Gastroesophageal sphincter (tissue), 4 donors: ENCODE data around the gene ZNF607. TPM values are rescaled to one million over a fixed set of nuclear protein-coding genes. Genes with fewer than 3 reads are reported as not detected.

ENCODE experiments used
- ATAC-seq: fragments of 150-250 bp; one replicate; pipeline ENCODE4 v1.9.1; 2016; ENCODE audit warnings: mild to moderate bottlenecking, moderate library complexity
- H3K27ac ChIP-seq, 4 donors: fragments of 200-600 bp; sonication (generic) in 3 of 4; 1 replicate in 3 of 4; 2 replicates in 1 of 4; pipeline ENCODE4 v1.5.1; 2016 to 2019
- H3K27me3 ChIP-seq: fragments of 200-600 bp; sonication (generic); one replicate; pipeline ENCODE4 v1.5.1; 2019
- H3K36me3 ChIP-seq, 2 donors: fragments of 200-600 bp; sonication (generic); one replicate each; pipeline ENCODE4 v1.5.1; 2019; ENCODE audit warnings: control low read depth in 1 of 2
- H3K4me1 ChIP-seq, 3 donors: fragments of 200-600 bp; sonication (generic); 1 replicate in 2 of 3; 2 replicates in 1 of 3; pipeline ENCODE4 v1.5.1; 2016 to 2019; ENCODE audit warnings: control low read depth in 2 of 3
- H3K4me3 ChIP-seq, 2 donors: fragments of 200-600 bp; sonication (generic); one replicate each; pipeline ENCODE4 v1.5.1; 2019; ENCODE audit warnings: mild to moderate bottlenecking in 1 of 2, moderate library complexity in 1 of 2
- H3K9me3 ChIP-seq, 3 donors: fragments of 200-600 bp; sonication (generic); one replicate each; pipeline ENCODE4 v1.5.1; 2017 to 2019; ENCODE audit warnings: control low read depth in 2 of 3
- EP300 ChIP-seq: sonication (generic); formaldehyde crosslinking; IDR thresholded peaks from one replicate; pipeline ENCODE4 v1.6.1; 2017; ENCODE audit warnings: antibody characterized with exemption, mild to moderate bottlenecking
- POLR2A ChIP-seq, 2 donors: fragments of 450-650 bp; IDR thresholded peaks; one replicate each; pipeline ENCODE4 v1.6.1; 2017; ENCODE audit warnings: antibody characterized with exemption in 2 of 2, mild to moderate bottlenecking in 2 of 2, moderate library complexity in 1 of 2
- POLR2AphosphoS5 ChIP-seq: sonication (generic); formaldehyde crosslinking; IDR thresholded peaks from one replicate; pipeline ENCODE4 v1.6.1; 2017; ENCODE audit warnings: antibody characterized with exemption
- WGBS, 2 donors: methylation state at CpG; one replicate each; pipeline ENCODE4 v1.1.5; 2018; ENCODE audit warnings: low coverage in 1 of 2; 5-methylcytosine and 5-hydroxymethylcytosine counted together
- total RNA-seq, 4 donors: library from RNA; depleted of rRNA; stranded (reverse); fragments of >200 nt; gene quantifications; one replicate each; pipeline ENCODE4 v1.1.0, GENCODE V29; 2016
- TF ChIP-seq, protein P1 (sequence below), 4 experiments: fragments of 200-600 bp in 2 of 4; fragments of 450-650 bp in 2 of 4; sonication (generic) in 1 of 4; IDR thresholded peaks; one replicate each; pipeline ENCODE4 v1.5.1; 2017 to 2019; ENCODE audit warnings: antibody characterized with exemption in 4 of 4, mild to moderate bottlenecking in 2 of 4, moderate library complexity in 2 of 4

The ZNF607 gene
- total RNA-seq, 4 donors from 2014 or later, result 3.9 to 14.9 (median 5.9) TPM

GRCh38 chr19:37718304-37718703 lies 1.3 kb downstream of the ZNF607 start:
- 36 to 55% methylated on average over 9 of the region's 10 CpGs for WGBS, 2 donors
- peak overlapping the region in 3 of 4 donors; percentile 83 to 87 (median 84) for H3K27ac ChIP-seq

DNA sequence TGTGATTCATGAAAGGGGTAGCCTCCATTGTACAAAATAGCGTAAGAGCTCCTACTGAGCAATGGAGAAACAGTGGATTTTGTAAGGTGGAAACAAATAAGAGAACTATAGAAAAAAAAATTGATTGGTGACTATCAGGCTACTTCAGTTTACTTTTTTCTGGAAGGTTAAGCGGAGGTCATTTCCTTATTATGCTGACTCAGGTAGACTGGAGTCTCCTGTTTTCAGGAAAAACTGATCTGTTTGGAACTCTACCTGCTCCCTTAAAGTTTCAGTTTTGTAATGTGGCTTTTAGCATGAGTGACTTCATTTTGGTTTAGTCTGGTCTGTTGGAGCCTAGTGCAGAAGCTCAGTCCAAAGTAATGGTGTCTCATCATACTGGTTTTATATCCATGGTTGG lies 3.4 kb downstream of the ZNF607 start:
- Histone ChIP-seq H3K4me3 (no peak overlapping the region), H3K9me3 (no peaks in the 10 kb centered on the region), H3K27ac (no peak overlapping the region), H3K36me3 (peaks cover 0 to 24% of the 10 kb centered on the region in 2 donors), H3K27me3 (no peaks in the 10 kb centered on the region), H3K4me1 (peaks cover 5 to 19% (median 9%) of the 10 kb centered on the region in 3 donors)
- no peak for TF ChIP-seq EP300
- TF ChIP-seq, protein P1, sequence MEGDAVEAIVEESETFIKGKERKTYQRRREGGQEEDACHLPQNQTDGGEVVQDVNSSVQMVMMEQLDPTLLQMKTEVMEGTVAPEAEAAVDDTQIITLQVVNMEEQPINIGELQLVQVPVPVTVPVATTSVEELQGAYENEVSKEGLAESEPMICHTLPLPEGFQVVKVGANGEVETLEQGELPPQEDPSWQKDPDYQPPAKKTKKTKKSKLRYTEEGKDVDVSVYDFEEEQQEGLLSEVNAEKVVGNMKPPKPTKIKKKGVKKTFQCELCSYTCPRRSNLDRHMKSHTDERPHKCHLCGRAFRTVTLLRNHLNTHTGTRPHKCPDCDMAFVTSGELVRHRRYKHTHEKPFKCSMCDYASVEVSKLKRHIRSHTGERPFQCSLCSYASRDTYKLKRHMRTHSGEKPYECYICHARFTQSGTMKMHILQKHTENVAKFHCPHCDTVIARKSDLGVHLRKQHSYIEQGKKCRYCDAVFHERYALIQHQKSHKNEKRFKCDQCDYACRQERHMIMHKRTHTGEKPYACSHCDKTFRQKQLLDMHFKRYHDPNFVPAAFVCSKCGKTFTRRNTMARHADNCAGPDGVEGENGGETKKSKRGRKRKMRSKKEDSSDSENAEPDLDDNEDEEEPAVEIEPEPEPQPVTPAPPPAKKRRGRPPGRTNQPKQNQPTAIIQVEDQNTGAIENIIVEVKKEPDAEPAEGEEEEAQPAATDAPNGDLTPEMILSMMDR (IDR thresholded peaks at IDR 0.05), result no peak
- TF ChIP-seq POLR2AphosphoS5, result no peak
- TF ChIP-seq POLR2A (IDR thresholded peaks at IDR 0.05), result no peak
- WGBS, 2 donors, result 94 to 100% methylated on average over 2 of the region's 2 CpGs
- ATAC-seq, result no peak

More at GRCh38 chr19:37718304-37718703, 1.3 kb downstream of the ZNF607 start:
- peaks cover 5 to 19% (median 9%) of the 10 kb centered on the region in 3 donors for H3K4me1 ChIP-seq
- no peak for TF ChIP-seq POLR2A (IDR thresholded peaks at IDR 0.05)
- TF ChIP-seq, protein P1 (IDR thresholded peaks at IDR 0.05), result no peak
- no peak for TF ChIP-seq EP300
- TF ChIP-seq POLR2AphosphoS5, result no peak
- H3K4me3 ChIP-seq, result peak overlapping the region; percentile 81 to 98
- no peaks in the 10 kb centered on the region for H3K9me3 ChIP-seq
- no peaks in the 10 kb centered on the region for H3K27me3 ChIP-seq
- H3K36me3 ChIP-seq, result peaks cover 0 to 11% of the 10 kb centered on the region in 2 donors
- no peak for ATAC-seq

- Histone ChIP-seq H3K9me3 (no peaks in the 10 kb centered on the region), H3K27me3 (no peaks in the 10 kb centered on the region), H3K36me3 (peaks cover 0 to 91% of the 10 kb centered on the region in 2 donors), H3K4me3 (no peak overlapping the region), H3K4me1 (no peaks in the 10 kb centered on the region), H3K27ac (no peak overlapping the region)
- TF ChIP-seq EP300, result no peak
- TF ChIP-seq, protein P1 (IDR thresholded peaks at IDR 0.05), result no peak
- TF ChIP-seq POLR2AphosphoS5, result no peak
- no peak for TF ChIP-seq POLR2A (IDR thresholded peaks at IDR 0.05)
- 80 to 95% methylated on average over 7 of the region's 7 CpGs for WGBS, 2 donors
- ATAC-seq, result no peak
These were observed 13.4 kb downstream of the ZNF607 start for GRCh38 chr19:37706052-37706605.

DNA sequence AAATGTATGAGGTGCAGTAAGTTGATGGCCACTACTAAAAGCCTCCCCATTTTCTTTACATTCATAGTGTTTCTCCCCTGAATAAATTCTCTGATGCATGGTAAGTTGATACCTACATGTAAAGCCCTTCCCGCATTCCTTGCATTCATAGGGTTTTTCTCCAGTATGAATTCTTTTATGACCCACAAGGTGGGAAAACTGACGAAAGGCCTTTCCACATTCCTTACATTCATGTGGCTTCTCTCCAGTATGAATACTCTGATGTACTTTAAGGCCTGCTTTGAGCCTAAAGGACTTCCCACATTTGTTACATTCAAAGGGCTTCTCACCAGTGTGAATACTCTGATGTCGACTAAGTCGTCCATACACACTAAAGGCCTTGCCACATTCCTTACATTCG lies 20.5 kb downstream of the ZNF607 start:
- WGBS, 2 donors, result 93% methylated on average over 5 of the region's 5 CpGs
- ATAC-seq, result no peak

DNA sequence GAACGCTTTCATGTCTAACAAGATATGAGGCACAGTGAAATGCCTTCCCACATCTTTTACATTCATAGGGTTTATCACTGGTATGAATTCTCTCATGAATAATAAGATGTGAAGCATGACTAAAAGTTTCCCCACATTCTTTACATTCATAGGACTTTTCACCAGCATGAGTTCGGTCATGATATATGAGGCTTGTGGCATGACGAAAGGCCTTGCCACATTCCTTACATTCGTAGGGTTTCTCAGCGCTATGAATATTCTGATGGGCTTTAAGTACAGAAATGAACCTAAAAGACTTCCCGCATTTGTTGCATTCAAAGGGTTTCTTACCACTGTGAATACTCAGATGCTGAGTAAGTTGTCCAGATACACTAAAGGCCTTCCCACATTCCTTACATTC lies 21.3 kb downstream of the ZNF607 start:
- no peaks in the 10 kb centered on the region for H3K4me1 ChIP-seq
- no peak overlapping the region for H3K27ac ChIP-seq
- WGBS, 2 donors, result 91 to 95% methylated on average over 5 to 6 of the region's 6 CpGs
- TF ChIP-seq POLR2A (IDR thresholded peaks at IDR 0.05) (no peak), EP300 (no peak), POLR2AphosphoS5 (no peak)
- TF ChIP-seq, protein P1 (IDR thresholded peaks at IDR 0.05), result no peak
- no peak for ATAC-seq
- H3K27me3 ChIP-seq, result no peaks in the 10 kb centered on the region
- no peak overlapping the region for H3K4me3 ChIP-seq
- H3K36me3 ChIP-seq, result peaks cover 0 to 58% of the 10 kb centered on the region in 2 donors
- peaks cover 0 to 16% (median 0%) of the 10 kb centered on the region in 3 donors for H3K9me3 ChIP-seq

More for the DNA sequence above, 20.5 kb downstream of the ZNF607 start:
- H3K27me3 ChIP-seq, result no peaks in the 10 kb centered on the region
- no peak overlapping the region for H3K4me3 ChIP-seq
- H3K4me1 ChIP-seq, result no peaks in the 10 kb centered on the region
- peaks cover 0 to 16% (median 0%) of the 10 kb centered on the region in 3 donors for H3K9me3 ChIP-seq
- H3K27ac ChIP-seq, result no peak overlapping the region
- no peak for TF ChIP-seq POLR2AphosphoS5
- peaks cover 0 to 65% of the 10 kb centered on the region in 2 donors for H3K36me3 ChIP-seq
